NCI-H82 treated with DMSO at 0.1 percent for 48 hours (cell line): ENCODE measurements around the gene GDF9.
A peak's percentile ranks its signal among the peaks of the same experiment; 100 is the strongest.

Experiments
- DNase-seq: peaks from one replicate; lab custom pipeline; 2025; ENCODE audit not compliant: unreplicated experiment; lab: John Stamatoyannopoulos, UW

GDF9 gene

GRCh38 chr5:132839426-132840301, 26.6 kb downstream of the GDF9 start:
- no peak for DNase-seq

GRCh38 chr5:132838516-132839282, 27.6 kb downstream of the GDF9 start:
- no peak for DNase-seq

GRCh38 chr5:132837868-132838267, 28.4 kb downstream of the GDF9 start:
- DNase-seq: no peak

- no peak for DNase-seq
Observed at GRCh38 chr5:132836852-132837251, 29.4 kb downstream of the GDF9 start.

GRCh38 chr5:132834057-132834456, 32.2 kb downstream of the GDF9 start:
- no peak for DNase-seq

- DNase-seq: no peak
Observed at GRCh38 chr5:132832612-132833011, 33.7 kb downstream of the GDF9 start.

- no peak for DNase-seq
Observed at GRCh38 chr5:132831095-132831860, 35.0 kb downstream of the GDF9 start.

- no peak for DNase-seq
Observed at GRCh38 chr5:132830436-132831094, 35.7 kb downstream of the GDF9 start, which contains the start of gene SHROOM1. TSS of gene SHROOM1 (minus strand) at chr5:132830647. CDS start at chr5:132826140, 4,507 bp downstream.

- DNase-seq: peak; percentile 20
Observed at GRCh38 chr5:132829742-132830435, 36.4 kb downstream of the GDF9 start.

- DNase-seq: no peak
Observed at GRCh38 chr5:132828846-132829494, 37.3 kb downstream of the GDF9 start.

GRCh38 chr5:132827943-132828673, 38.2 kb downstream of the GDF9 start:
- no peak for DNase-seq

- DNase-seq: no peak
Observed at GRCh38 chr5:132826424-132827082, 39.7 kb downstream of the GDF9 start.

- DNase-seq: no peak
Observed at GRCh38 chr5:132825834-132826391, 40.4 kb downstream of the GDF9 start.

GRCh38 chr5:132825033-132825833, 41.0 kb downstream of the GDF9 start:
- DNase-seq: no peak

- DNase-seq: no peak
Observed at GRCh38 chr5:132824426-132824825, 41.8 kb downstream of the GDF9 start.

GRCh38 chr5:132823481-132824050, 42.7 kb downstream of the GDF9 start:
- DNase-seq: no peak
